HepG2 (cell line): ENCODE measurements around the gene PRKACA. TPM values are rescaled to one million over a fixed set of nuclear protein-coding genes. Genes with fewer than 3 reads are reported as not detected.

Experiments
- AKNA ChIP-seq: sonication (generic); formaldehyde crosslinking; IDR thresholded peaks from 2 replicates; pipeline ENCODE4 v1.4.0; 2020; ENCODE audit warnings: missing genetic modification reagents, borderline replicate concordance
- CENPT ChIP-seq: sonication (generic); formaldehyde crosslinking; IDR thresholded peaks from 2 replicates; pipeline ENCODE4 v1.8.0; 2022; ENCODE audit warnings: low read depth, mild to moderate bottlenecking, moderate library complexity, missing genetic modification reagents
- DDIT3 ChIP-seq: sonication (generic); formaldehyde crosslinking; IDR thresholded peaks from 2 replicates; pipeline ENCODE4 v1.4.0; 2020; ENCODE audit warnings: mild to moderate bottlenecking, missing genetic modification reagents
- HNRNPLL ChIP-seq: fragments of 200-400 bp; formaldehyde crosslinking; IDR thresholded peaks from 2 replicates; pipeline ENCODE4 v1.6.1; 2017; ENCODE audit warnings: mild to moderate bottlenecking, low read depth, low read length; ENCODE audit not compliant: poor library complexity, severe bottlenecking
- KDM6A ChIP-seq: IDR thresholded peaks from 2 replicates; pipeline ENCODE4 v1.6.1; 2016; ENCODE audit warnings: low read depth
- MAX ChIP-seq: IDR thresholded peaks from 2 replicates; pipeline ENCODE4 v1.6.1; 2012; ENCODE audit warnings: inconsistent platforms
- MAZ ChIP-seq, 2 experiments: sonication (generic) in 1 of 2; formaldehyde crosslinking in 1 of 2; IDR thresholded peaks; 2 replicates each; pipeline versions ENCODE4 v1.5.0 to v1.6.1; 2012 to 2020; ENCODE audit warnings: low read depth in 2 of 2, mild to moderate bottlenecking in 2 of 2, borderline replicate concordance in 1 of 2, improper control_type of control experiment in 1 of 2, low read length in 1 of 2, missing genetic modification reagents in 1 of 2, moderate library complexity in 1 of 2
- MYPOP ChIP-seq: sonication (generic); formaldehyde crosslinking; IDR thresholded peaks from 2 replicates; pipeline ENCODE4 v1.8.1; 2023; ENCODE audit warnings: mild to moderate bottlenecking, moderate library complexity, missing genetic modification reagents
- NR2F6 ChIP-seq, 2 experiments: IDR thresholded peaks; 2 replicates each; pipeline ENCODE4 v1.6.1; 2016; ENCODE audit warnings: antibody characterized with exemption in 1 of 2, mild to moderate bottlenecking in 1 of 2
- SMAD9 ChIP-seq: sonication (generic); formaldehyde crosslinking; IDR thresholded peaks from 2 replicates; pipeline ENCODE4 v1.5.1; 2020; ENCODE audit warnings: mild to moderate bottlenecking, missing genetic modification reagents
- SNAPC2 ChIP-seq: sonication (generic); formaldehyde crosslinking; IDR thresholded peaks from 2 replicates; pipeline ENCODE4 v1.8.1; 2022; ENCODE audit warnings: mild to moderate bottlenecking, missing genetic modification reagents
- TBL1XR1 ChIP-seq: fragments of 150-350 bp; IDR thresholded peaks from 2 replicates; pipeline ENCODE4 v1.6.1; 2014; ENCODE audit warnings: borderline replicate concordance, low read length; ENCODE audit not compliant: partially characterized antibody
- ZBTB38 ChIP-seq: sonication (generic); formaldehyde crosslinking; IDR thresholded peaks from 2 replicates; pipeline ENCODE4 v1.5.1; 2020; ENCODE audit warnings: mild to moderate bottlenecking, missing genetic modification reagents
- ZC3H13 ChIP-seq: sonication (generic); formaldehyde crosslinking; IDR thresholded peaks from 2 replicates; pipeline ENCODE4 v1.8.1; 2023; ENCODE audit warnings: mild to moderate bottlenecking, missing genetic modification reagents, moderate library complexity
- ZNF180 ChIP-seq: sonication (generic); formaldehyde crosslinking; IDR thresholded peaks from 2 replicates; pipeline ENCODE4 v1.4.0; 2020; ENCODE audit warnings: low read depth, missing genetic modification reagents, borderline replicate concordance
- ZNF432 ChIP-seq: sonication (generic); formaldehyde crosslinking; IDR thresholded peaks from 2 replicates; pipeline ENCODE4 v1.5.0; 2020; ENCODE audit warnings: missing genetic modification reagents, mild to moderate bottlenecking, borderline replicate concordance
- ZNF510 ChIP-seq: sonication (generic); formaldehyde crosslinking; IDR thresholded peaks from 2 replicates; pipeline ENCODE4 v1.4.0; 2020; ENCODE audit warnings: low read depth, mild to moderate bottlenecking, missing genetic modification reagents
- ZNF558 ChIP-seq: sonication (generic); formaldehyde crosslinking; IDR thresholded peaks from 2 replicates; pipeline ENCODE4 v1.9.0; 2022; ENCODE audit warnings: mild to moderate bottlenecking, missing genetic modification reagents, borderline replicate concordance
- ZNF580 ChIP-seq: IDR thresholded peaks from 2 replicates; pipeline ENCODE4 v1.6.1; 2016; ENCODE audit warnings: low read depth, borderline replicate concordance
- ZNF652 ChIP-seq: IDR thresholded peaks from 2 replicates; pipeline ENCODE4 v1.6.1; 2016; ENCODE audit warnings: low read depth, borderline replicate concordance
- ZNF737 ChIP-seq: sonication (generic); formaldehyde crosslinking; IDR thresholded peaks from 2 replicates; pipeline ENCODE4 v1.5.0; 2020; ENCODE audit warnings: missing genetic modification reagents, mild to moderate bottlenecking, borderline replicate concordance
- ZSCAN22 ChIP-seq: sonication (generic); formaldehyde crosslinking; IDR thresholded peaks from 2 replicates; pipeline ENCODE4 v1.4.0; 2020; ENCODE audit warnings: mild to moderate bottlenecking, missing genetic modification reagents
- polyA plus RNA-seq, 8 experiments: library from polyadenylated mRNA; depleted of rRNA in 3 of 8; stranded (reverse) in 7 of 8; unstranded in 1 of 8; fragments of >200 nt; fragmentation: Illumina TruSeq in 4 of 8; extraction: Trizol in 4 of 8; gene quantifications; 2 replicates each; pipeline versions ENCODE4 v1.2.1 to v1.2.3, GENCODE V29; 2011 to 2016; ENCODE audit warnings: low read depth in 4 of 8, missing spikeins in 1 of 8, mixed read lengths in 1 of 8; ENCODE audit not compliant: insufficient read depth in 1 of 8
- total RNA-seq, 5 experiments: library from RNA; depleted of rRNA; stranded (reverse); fragments of >200 nt; fragmentation: Illumina TruSeq; extraction: Trizol; gene quantifications; 2 replicates each; pipeline ENCODE4 v1.2.3, GENCODE V29; 2016; ENCODE audit warnings: low read depth in 1 of 5

The PRKACA gene
- total and polyA plus RNA-seq, 2 of the 13 experiments (the other 11 are each of a cell fraction or from before 2014, with no cell fraction given) = 11.0 to 18.2 TPM

GRCh38 chr19:14136509-14137281, 19.1 kb upstream of the PRKACA start, which contains the start of gene ASF1B (continued):
- TF ChIP-seq ZNF580 (peak; percentile 13; the same call in 1 of the 2 replicates), ZNF510 (CRISPR knock-in tag) (0 out of 2 replicates have a peak, but pooled peaks have one; percentile 12), ZNF180 (no peak), ZNF737 (CRISPR knock-in tag) (no peak), ZNF558 (no peak), MAZ (IDR thresholded peaks at IDR 0.05; ENCODE audit: borderline replicate concordance, low read depth, low read length) (peak; percentile 56; the same call in 1 of the 2 replicates), MAZ (CRISPR knock-in tag; IDR thresholded peaks at IDR 0.05; ENCODE audit: low read depth) (no peak), ZC3H13 (CRISPR knock-in tag) (peak; percentile 63; the same call in 1 of the 2 replicates), SMAD9 (no peak), DDIT3 (CRISPR knock-in tag) (no peak), KDM6A (CRISPR knock-in tag) (no peak), ZNF652 (CRISPR knock-in tag) (0 out of 2 replicates have a peak, but pooled peaks have one; percentile 9), MAX (peak; percentile 83), MYPOP (CRISPR knock-in tag) (peak; percentile 96), CENPT (CRISPR knock-in tag) (peak; percentile 88; the same call in 1 of the 2 replicates), TBL1XR1 (no peak), ZNF432 (CRISPR knock-in tag) (no peak), HNRNPLL (peak; percentile 75), AKNA (no peak), SNAPC2 (CRISPR knock-in tag) (no peak; the same call in none of the 2 replicates), ZBTB38 (CRISPR knock-in tag) (peak; percentile 70), NR2F6 (IDR thresholded peaks at IDR 0.05) (peak; percentile 45; the same call in 1 of the 2 replicates), NR2F6 (CRISPR knock-in tag; IDR thresholded peaks at IDR 0.05) (no peak; the same call in 1 of the 2 replicates), ZSCAN22 (CRISPR knock-in tag) (peak; percentile 60; the same call in 1 of the 2 replicates)
